H9 (cell line): ENCODE results near the gene SIX5. TPM values are rescaled to one million over a fixed set of nuclear protein-coding genes. Genes with fewer than 3 reads are reported as not detected.

Experiments used
- DNase-seq: peaks from one replicate; pipeline ENCODE4 v3.0.0-alpha.2; 2017
- H2AFZ ChIP-seq: one replicate; pipeline ENCODE4 v1.6.1; 2013; ENCODE audit warnings: mild to moderate bottlenecking, low read length, control low read depth, moderate library complexity
- H2AK5ac ChIP-seq: 2 replicates; pipeline ENCODE4 v1.6.1; 2013; ENCODE audit warnings: low read length, control low read depth, mixed read lengths; ENCODE audit not compliant: insufficient read length
- H2BK120ac ChIP-seq: one replicate; pipeline ENCODE4 v1.6.1; 2013; ENCODE audit warnings: low read depth, mild to moderate bottlenecking, low read length, control low read depth, inconsistent platforms; ENCODE audit not compliant: poor library complexity, severe bottlenecking
- H2BK12ac ChIP-seq: 2 replicates; pipeline ENCODE4 v1.6.1; 2013; ENCODE audit warnings: low read length, control low read depth, mixed read lengths, low read depth; ENCODE audit not compliant: insufficient read length
- H2BK15ac ChIP-seq: 2 replicates; pipeline ENCODE4 v1.6.1; 2013; ENCODE audit warnings: low read depth, low read length, control low read depth
- H2BK20ac ChIP-seq: one replicate; pipeline ENCODE4 v1.6.1; 2013; ENCODE audit warnings: low read depth, mild to moderate bottlenecking, low read length, control low read depth, inconsistent platforms; ENCODE audit not compliant: poor library complexity, severe bottlenecking
- H2BK5ac ChIP-seq: 2 replicates; pipeline ENCODE4 v1.6.1; 2013; ENCODE audit warnings: low read length, control low read depth, mixed read lengths; ENCODE audit not compliant: insufficient read length
- H3K14ac ChIP-seq: 2 replicates; pipeline ENCODE4 v1.6.1; 2013; ENCODE audit warnings: low read length, control low read depth; ENCODE audit not compliant: insufficient read depth
- H3K18ac ChIP-seq: 2 replicates; pipeline ENCODE4 v1.6.1; 2013; ENCODE audit warnings: low read depth, mild to moderate bottlenecking, mixed read lengths, low read length, control low read depth; ENCODE audit not compliant: insufficient read length
- H3K23ac ChIP-seq: 2 replicates; pipeline ENCODE4 v1.6.1; 2013; ENCODE audit warnings: low read length, control low read depth, mixed read lengths, low read depth; ENCODE audit not compliant: insufficient read length
- H3K23me2 ChIP-seq: 2 replicates; pipeline ENCODE4 v1.6.1; 2013; ENCODE audit warnings: low read depth, mild to moderate bottlenecking, mixed read lengths, low read length, control low read depth; ENCODE audit not compliant: insufficient read length, poor library complexity, severe bottlenecking
- H3K27ac ChIP-seq: 2 replicates; pipeline ENCODE4 v1.5.1; 2013; ENCODE audit warnings: low read length, control low read depth, mixed read lengths, low read depth; ENCODE audit not compliant: insufficient read length
- H3K27me3 ChIP-seq: 2 replicates; pipeline ENCODE4 v1.6.1; 2013; ENCODE audit warnings: low read length, control low read depth, inconsistent platforms; ENCODE audit not compliant: insufficient read depth
- H3K4ac ChIP-seq: 2 replicates; pipeline ENCODE4 v1.6.1; 2013; ENCODE audit warnings: low read depth, mild to moderate bottlenecking, control low read depth, inconsistent platforms, low read length, moderate library complexity
- H3K4me1 ChIP-seq: 2 replicates; pipeline ENCODE4 v1.6.1; 2013; ENCODE audit warnings: low read length, control low read depth, inconsistent platforms; ENCODE audit not compliant: insufficient read depth
- H3K4me2 ChIP-seq: 2 replicates; pipeline ENCODE4 v1.6.1; 2013; ENCODE audit warnings: low read length, control low read depth, mixed read lengths; ENCODE audit not compliant: insufficient read length, insufficient read depth
- H3K56ac ChIP-seq: 2 replicates; pipeline ENCODE4 v1.6.1; 2013; ENCODE audit warnings: low read depth, mild to moderate bottlenecking, mixed read lengths, low read length, control low read depth; ENCODE audit not compliant: insufficient read length
- H3K79me1 ChIP-seq: 2 replicates; pipeline ENCODE4 v1.6.1; 2013; ENCODE audit warnings: low read depth, mild to moderate bottlenecking, moderate library complexity, low read length, control low read depth, inconsistent platforms; ENCODE audit not compliant: insufficient read depth, poor library complexity, severe bottlenecking
- H3K79me2 ChIP-seq: 2 replicates; pipeline ENCODE4 v1.6.1; 2013; ENCODE audit warnings: low read length, control low read depth, inconsistent platforms; ENCODE audit not compliant: insufficient read depth
- H3K9ac ChIP-seq: 2 replicates; pipeline ENCODE4 v1.6.1; 2013; ENCODE audit warnings: low read length, control low read depth, mixed read lengths; ENCODE audit not compliant: insufficient read length; ENCODE audit errors: extremely low read depth
- H3K9me3 ChIP-seq: one replicate; pipeline ENCODE4 v1.6.1; 2013; ENCODE audit warnings: low read depth, low read length, inconsistent platforms; ENCODE audit not compliant: control insufficient read depth
- H3T11ph ChIP-seq: one replicate; pipeline ENCODE4 v1.6.1; 2013; ENCODE audit warnings: mild to moderate bottlenecking, low read length, control low read depth, inconsistent platforms
- H4K20me1 ChIP-seq: one replicate; pipeline ENCODE4 v1.6.1; 2013; ENCODE audit not compliant: control insufficient read depth, insufficient read length, insufficient read depth
- H4K5ac ChIP-seq: 2 replicates; pipeline ENCODE4 v1.6.1; 2013; ENCODE audit warnings: low read depth, mild to moderate bottlenecking, mixed read lengths, low read length, control low read depth; ENCODE audit not compliant: insufficient read length
- H4K8ac ChIP-seq: replicated peaks from 2 replicates; pipeline ENCODE4 v1.6.1; 2013; ENCODE audit warnings: low read length, control low read depth, mixed read lengths, low read depth; ENCODE audit not compliant: insufficient read length
- H4K91ac ChIP-seq: 2 replicates; pipeline ENCODE4 v1.6.1; 2013; ENCODE audit warnings: low read depth, mild to moderate bottlenecking, moderate library complexity, mixed read lengths, low read length, control low read depth; ENCODE audit not compliant: insufficient read length
- H3K27ac Mint-ChIP-seq, 3 experiments: 2 replicates in 2 of 3; 3 replicates in 1 of 3; pipeline ENCODE4 v1.8.0; 2020 to 2021; ENCODE audit warnings: mixed read lengths in 3 of 3, mild to moderate bottlenecking in 1 of 3, moderate library complexity in 1 of 3
- H3K27me3 Mint-ChIP-seq: 2 replicates; pipeline ENCODE4 v1.8.0; 2021; ENCODE audit warnings: low read depth, mild to moderate bottlenecking, moderate library complexity, mixed read lengths
- H3K36me3 Mint-ChIP-seq, 3 experiments: 2 replicates in 2 of 3; 3 replicates in 1 of 3; pipeline ENCODE4 v1.8.0; 2020 to 2021; ENCODE audit warnings: low read depth in 3 of 3, mixed read lengths in 3 of 3; ENCODE audit not compliant: insufficient read depth in 1 of 3
- H3K4me1 Mint-ChIP-seq, 2 experiments: 2 replicates each; pipeline ENCODE4 v1.8.0; 2020; ENCODE audit warnings: mixed read lengths in 2 of 2
- H3K4me3 Mint-ChIP-seq, 2 experiments: 2 replicates in 1 of 2; 3 replicates in 1 of 2; pipeline ENCODE4 v1.8.0; 2020 to 2021; ENCODE audit warnings: mild to moderate bottlenecking in 2 of 2, mixed read lengths in 2 of 2, moderate library complexity in 1 of 2
- H3K9me3 Mint-ChIP-seq, 2 experiments: 2 replicates in 1 of 2; 3 replicates in 1 of 2; pipeline ENCODE4 v1.8.0; 2020; ENCODE audit warnings: mild to moderate bottlenecking in 2 of 2, mixed read lengths in 2 of 2, moderate library complexity in 1 of 2
- CTCF ChIP-seq: fragments of 200-600 bp; sonication (generic); conservative IDR thresholded peaks from 3 replicates; pipeline ENCODE4 v1.8.0; 2021; ENCODE audit warnings: antibody characterized with exemption, mild to moderate bottlenecking
- WGBS: extraction: QIAGEN DNeasy Blood & Tissue Kit; methylation state at CpG from one replicate; pipeline ENCODE4 v1.1.7; 2013; ENCODE audit warnings: missing lambda C conversion rate, low lambda C conversion rate, mixed read lengths; ENCODE audit not compliant: insufficient read length; ENCODE audit errors: extremely low coverage; 5-methylcytosine and 5-hydroxymethylcytosine counted together
- total RNA-seq: library from RNA; stranded (reverse); gene quantifications from 2 replicates; pipeline ENCODE4 v1.2.1, GENCODE V29; 2021

The SIX5 gene
- total RNA-seq, 1 experiment from 2014 or later, result 41.7 TPM

GRCh38 chr19:45771311-45771933 lies 2.4 kb upstream of the SIX5 start:
- H3K4me1 Mint-ChIP-seq, result peaks cover 7 to 17% of the 10 kb centered on the region in 2 experiments
- H3K9me3 Mint-ChIP-seq, result no peaks in the 10 kb centered on the region; a peak in 1 of 5 replicates
- H4K91ac ChIP-seq, result no peak overlapping the region
- no peaks in the 10 kb centered on the region for H3K9me3 ChIP-seq
- no peak overlapping the region for H3K23ac ChIP-seq
- H3K36me3 Mint-ChIP-seq, result peaks cover 5 to 26% (median 16%) of the 10 kb centered on the region in 3 experiments
- peaks cover 18% of the 10 kb centered on the region for H3K23me2 ChIP-seq
- no peak overlapping the region for H2BK120ac ChIP-seq
- no peak overlapping the region for H3K14ac ChIP-seq
- no peak overlapping the region for H3K9ac ChIP-seq
- H3K18ac ChIP-seq, result no peak overlapping the region
- WGBS, result no CpG with 5 or more reads among the region's 46 CpGs
- no peak overlapping the region for H2BK20ac ChIP-seq
- no peak for DNase-seq
- no peak overlapping the region for H3K4ac ChIP-seq
- no peak overlapping the region for H4K5ac ChIP-seq
- H3K56ac ChIP-seq, result no peak overlapping the region
- no peak overlapping the region for H2AK5ac ChIP-seq
- peak overlapping the region; percentile 58 for H3K4me2 ChIP-seq
- peaks cover 3% of the 10 kb centered on the region for H3K27me3 Mint-ChIP-seq
- H3K79me2 ChIP-seq, result no peaks in the 10 kb centered on the region
- H2BK5ac ChIP-seq, result no peak overlapping the region
- no peak overlapping the region for H2AFZ ChIP-seq
- H3K27ac ChIP-seq, result no peak overlapping the region
- no peaks in the 10 kb centered on the region for H4K20me1 ChIP-seq
- peak overlapping the region; percentile 82 to 93 for H3K4me3 Mint-ChIP-seq
- no peaks in the 10 kb centered on the region for H3K4me1 ChIP-seq
- H2BK12ac ChIP-seq, result no peak overlapping the region
- H3K79me1 ChIP-seq, result no peaks in the 10 kb centered on the region
- H2BK15ac ChIP-seq, result no peak overlapping the region
- no peak overlapping the region for H4K8ac ChIP-seq
- H3K27me3 ChIP-seq, result no peaks in the 10 kb centered on the region
- no peak for TF ChIP-seq CTCF
- no peak overlapping the region for H3T11ph ChIP-seq
- H3K27ac Mint-ChIP-seq, result peak overlapping the region; percentile 83 to 92 (median 85); a peak in 6 of 7 replicates
